TTC549 (cell line): ENCODE results near the gene OR2AE1.

ENCODE experiments used
- FAIRE-seq: peaks from 2 replicates; lab custom pipeline; 2012; peaks lifted over from hg19 to GRCh38; lab: Jason Lieb, UNC

Gene OR2AE1

DNA sequence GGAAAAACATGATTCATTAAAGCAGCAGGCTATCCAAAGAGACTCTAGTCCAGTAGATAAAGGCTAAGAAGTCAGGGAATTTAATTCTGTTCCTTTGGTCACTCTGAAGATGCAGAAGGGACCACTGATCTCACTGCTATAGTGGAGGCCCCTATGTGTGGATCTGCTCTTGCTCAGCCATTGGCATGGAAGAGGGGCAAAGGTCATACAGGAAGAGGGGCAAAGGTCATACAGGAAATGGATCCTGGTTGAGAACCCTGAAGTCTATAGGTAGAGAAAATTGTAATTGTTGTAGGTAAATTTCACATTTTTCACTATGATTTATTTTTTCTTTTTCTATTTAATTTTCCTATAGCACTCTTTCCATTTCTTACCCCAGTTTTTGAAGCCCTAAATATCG, 21.6 kb downstream of the OR2AE1 start:
- FAIRE-seq: no peak

DNA sequence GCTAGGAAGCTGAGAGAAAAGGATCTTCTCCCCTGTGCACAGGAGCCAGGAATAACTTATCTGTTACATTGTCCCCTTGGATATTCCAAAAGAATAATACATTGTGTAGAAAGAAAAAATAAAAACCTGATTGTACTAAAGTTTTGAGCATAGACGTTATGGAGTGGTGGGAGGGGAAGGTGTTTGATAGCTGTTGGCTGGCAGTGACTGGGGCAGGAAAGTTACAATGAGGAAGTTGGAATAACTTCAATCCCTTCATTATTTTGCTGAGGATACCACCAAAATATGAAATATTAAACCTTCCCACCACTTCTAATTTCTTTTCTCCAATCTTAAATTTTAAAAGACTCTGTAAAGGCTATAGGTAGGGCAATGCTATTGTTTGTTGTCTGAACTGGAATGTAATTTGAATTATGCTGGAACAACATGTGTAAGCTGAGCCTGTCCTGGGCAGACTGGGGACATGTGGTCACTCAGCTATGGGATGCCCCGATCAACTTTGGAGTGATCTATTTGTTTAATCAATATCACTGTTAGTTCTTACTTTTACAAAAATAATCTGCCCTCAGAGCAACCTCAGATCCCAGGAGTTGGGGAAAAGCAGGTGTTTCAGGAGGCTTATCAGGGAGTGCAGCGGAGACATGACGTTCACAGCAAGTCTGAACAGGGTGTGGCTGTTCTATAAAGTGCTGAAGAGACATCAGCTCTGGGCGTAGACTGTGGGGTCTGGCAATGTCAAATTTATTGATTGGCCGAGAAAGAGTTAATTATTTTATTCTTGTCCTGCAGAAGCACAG, 28.2 kb downstream of the OR2AE1 start:
- no peak for FAIRE-seq

DNA sequence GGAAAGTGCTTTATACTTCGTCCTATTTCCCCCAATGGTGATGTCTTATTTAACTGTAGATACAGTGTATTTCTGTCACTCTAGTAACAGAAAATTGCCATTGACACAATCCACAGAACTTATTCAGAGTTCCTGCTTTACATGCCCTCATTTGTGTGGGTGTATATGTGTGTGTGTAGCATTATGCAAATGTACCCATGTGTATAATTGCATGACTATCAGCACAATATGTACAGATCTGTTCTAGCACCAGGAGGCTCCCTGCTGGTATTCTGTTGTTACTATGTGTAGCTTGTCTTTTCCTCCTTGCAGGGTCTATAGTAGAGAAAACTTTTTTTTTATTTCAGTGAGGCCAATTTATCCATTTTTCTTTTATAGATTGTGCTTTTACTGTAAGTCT, 32.5 kb downstream of the OR2AE1 start:
- FAIRE-seq: no peak

DNA sequence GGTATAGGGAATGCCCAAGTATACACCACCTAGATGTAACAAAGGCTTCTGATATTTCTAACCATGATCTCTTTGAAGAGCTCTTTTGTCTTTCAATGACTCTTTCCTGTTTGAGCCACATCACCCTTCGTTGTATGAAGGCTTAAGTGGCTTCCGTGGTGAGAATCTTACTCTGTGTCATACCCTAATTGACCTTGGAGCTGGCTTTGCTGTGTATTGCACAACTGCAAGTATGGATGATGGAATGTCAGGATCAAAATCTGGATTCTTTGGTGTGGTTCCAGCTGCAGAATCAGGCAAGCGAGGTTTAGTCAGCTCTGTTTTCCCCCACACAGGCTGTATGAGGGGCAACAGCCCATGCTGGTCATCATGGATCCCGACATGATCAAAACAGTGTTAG, 33.0 kb downstream of the OR2AE1 start:
- no peak for FAIRE-seq

DNA sequence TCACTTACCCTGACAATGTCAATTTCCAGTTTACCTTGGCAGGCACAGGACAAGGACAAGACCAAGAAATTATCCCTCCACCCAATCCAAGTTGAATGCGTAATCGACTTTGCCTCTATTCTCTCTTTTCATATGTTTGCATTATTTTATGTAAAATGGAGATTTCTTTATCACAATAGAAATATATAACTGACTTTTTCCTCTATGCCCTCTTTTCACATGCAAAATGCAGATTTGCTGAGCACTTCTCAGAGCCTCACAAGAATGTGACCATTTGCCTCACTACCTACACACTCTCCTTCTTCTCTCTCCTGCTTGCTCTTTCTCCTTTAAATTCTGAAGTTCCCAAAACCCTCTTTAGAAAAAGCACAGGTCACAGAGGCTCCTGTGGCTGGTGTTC, 33.9 kb downstream of the OR2AE1 start:
- FAIRE-seq: no peak

DNA sequence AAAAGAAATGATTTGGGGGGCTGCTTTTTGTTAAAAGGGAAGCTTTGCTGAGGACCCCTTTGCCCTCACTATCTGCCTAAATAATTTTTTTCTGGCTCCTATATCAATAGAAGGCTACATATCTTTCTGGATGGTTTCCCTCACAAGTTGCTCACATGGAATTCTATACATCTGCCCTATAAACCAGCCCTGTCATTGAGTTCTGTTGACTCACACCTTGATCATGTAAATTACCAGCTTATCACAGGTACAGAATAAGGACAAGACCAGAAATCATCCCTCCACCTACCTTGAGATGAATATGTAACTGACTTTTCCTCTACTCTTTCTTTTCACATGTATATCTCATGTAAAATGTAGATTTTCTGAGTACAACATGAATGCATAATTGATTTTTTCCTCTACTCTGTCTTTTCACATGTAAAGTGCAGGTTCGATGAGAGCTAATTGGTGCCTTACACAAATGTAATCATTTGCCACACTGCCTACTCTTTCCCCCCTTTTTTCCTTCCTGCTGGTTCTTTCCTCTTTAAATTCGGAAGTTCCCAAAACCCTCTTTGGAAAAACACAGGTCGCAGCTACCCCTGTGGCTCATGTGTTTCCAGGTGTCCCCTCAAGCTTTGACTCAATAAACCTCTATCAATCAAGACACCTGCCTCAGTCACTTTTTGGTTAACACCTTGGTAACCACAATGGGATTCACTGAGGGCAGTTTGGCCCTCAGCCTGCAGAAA, 36.5 kb downstream of the OR2AE1 start:
- no peak for FAIRE-seq

DNA sequence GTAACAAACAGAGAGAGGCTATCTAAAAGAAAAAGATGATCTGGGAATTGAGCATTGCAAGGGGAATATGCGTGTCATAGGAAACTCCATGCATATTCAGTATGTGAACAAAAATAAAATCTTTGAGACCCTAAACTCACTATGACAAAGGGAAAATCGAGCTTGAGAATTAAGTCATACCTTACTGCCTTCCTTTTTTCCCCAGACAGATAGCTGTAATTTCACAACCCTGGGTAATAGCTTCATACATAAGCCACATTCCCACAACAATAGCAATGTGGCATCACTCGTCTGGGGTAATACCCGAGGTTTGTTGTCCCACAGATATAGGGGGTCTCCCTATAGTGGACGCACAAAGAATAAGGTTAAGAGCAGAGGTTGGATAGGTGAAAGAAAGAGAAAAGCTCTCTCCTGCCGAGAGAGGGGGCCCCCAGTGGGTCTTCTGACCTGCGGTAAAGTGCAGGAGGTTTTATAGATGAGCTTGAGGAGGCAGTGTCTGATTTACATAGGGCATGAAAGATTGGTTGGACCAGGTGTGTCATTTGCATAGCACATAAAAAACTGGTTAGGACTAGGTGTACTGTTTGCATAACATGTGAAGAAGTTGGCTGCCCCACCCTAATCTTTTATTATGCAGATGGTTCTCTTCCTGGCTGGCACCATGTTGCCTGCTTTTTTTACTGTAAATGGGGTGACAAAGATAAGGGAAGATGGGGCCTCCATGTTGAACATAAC, 37.4 kb downstream of the OR2AE1 start:
- no peak for FAIRE-seq

DNA sequence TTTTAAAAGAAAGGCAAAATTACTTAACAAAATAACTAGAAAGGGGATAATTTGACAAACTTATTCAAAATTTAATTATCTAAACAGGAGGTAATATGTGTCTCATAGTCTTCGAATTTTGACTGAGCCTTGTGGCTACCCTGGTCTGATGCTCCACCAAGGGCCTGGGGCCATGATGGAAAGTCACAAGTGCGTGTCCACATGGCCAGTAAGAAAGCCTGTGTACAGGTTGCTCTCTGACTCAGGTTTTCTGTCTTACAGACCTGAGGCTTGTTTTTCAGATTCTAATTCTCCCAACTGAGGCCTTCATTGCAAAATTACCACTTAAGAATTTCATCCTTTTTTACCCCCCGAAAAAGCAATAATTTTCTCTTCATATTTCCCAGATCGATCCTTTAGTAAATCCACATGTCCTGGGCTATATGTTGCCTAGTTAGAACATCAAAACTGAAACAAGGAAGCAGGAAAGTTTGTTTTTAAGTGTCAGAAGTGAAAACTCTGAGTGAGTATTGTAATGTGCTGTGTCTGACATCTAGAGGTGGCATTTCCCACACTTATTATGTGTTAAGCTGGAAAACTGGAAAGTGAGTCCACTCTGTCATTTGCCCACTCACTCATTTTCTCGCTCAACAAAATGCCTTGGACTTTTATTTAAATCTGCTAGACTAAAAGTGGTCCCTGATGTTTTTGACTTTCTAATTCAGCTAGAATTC, 39.0 kb downstream of the OR2AE1 start:
- FAIRE-seq: no peak

DNA sequence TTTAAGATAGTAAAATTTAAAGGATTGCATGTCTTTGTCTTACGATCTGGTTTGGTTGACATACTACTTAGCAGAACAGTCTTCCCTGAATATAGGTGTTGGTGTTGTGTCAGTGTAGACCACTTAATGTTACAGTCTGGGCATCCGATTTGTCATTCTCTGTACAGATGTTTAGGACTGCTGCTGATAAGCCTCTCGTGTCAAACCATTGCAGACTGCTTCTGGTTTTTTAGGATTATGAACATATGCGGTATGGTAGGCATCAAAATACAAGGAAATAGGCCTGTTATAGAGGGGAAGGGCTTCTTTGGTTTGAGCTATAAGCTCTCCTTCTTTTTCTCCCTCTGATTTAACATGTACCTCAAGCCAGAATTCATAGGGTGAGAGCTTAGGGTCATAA, 41.6 kb downstream of the OR2AE1 start:
- FAIRE-seq: no peak

DNA sequence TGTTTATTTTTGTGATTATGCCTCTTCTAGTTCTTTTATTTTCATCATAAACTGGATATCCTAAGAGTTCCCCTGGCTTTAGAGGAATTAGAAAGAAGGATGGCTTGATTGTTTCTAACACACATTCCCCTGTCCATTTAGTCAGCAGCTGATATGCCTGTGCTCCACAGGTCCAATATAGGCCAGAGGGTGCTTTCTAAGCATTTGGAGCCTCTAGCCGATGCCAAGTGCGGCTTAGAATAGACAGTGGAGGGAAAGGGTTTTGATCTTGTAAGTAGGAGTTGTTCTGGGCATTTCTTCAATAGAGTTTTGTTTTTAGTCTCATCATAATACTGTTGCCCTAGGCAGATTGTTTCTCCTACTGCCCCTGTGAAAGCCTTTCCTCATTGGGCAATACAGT, 42.5 kb downstream of the OR2AE1 start:
- no peak for FAIRE-seq

DNA sequence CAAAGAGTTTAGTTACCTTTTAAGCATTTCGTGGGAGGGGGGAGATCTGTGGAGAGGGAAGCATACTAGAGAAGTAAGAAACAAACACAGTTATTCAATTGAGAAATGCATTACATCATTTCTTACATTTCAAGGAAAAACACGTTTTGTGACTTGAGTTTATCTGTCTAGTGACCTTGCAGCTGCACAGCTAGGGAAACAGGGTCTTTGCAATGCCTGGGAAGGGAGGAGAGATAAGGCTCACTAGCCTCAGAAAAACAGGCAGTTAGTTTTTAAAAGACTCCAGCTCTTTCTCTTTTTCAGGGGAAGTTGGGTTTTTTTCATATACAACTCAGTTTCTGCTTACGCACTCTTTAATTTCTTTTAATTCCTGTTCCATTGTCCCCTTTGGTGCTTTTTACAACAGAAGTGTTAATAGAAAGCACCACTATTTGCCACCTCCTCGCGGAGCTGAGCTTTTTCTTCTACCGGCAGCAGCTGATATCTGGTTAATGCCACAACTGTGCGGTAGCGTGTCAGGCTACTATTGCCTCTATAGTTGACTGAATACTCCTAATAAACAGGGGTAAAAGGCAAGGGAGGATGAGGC, 43.5 kb downstream of the OR2AE1 start:
- no peak for FAIRE-seq

DNA sequence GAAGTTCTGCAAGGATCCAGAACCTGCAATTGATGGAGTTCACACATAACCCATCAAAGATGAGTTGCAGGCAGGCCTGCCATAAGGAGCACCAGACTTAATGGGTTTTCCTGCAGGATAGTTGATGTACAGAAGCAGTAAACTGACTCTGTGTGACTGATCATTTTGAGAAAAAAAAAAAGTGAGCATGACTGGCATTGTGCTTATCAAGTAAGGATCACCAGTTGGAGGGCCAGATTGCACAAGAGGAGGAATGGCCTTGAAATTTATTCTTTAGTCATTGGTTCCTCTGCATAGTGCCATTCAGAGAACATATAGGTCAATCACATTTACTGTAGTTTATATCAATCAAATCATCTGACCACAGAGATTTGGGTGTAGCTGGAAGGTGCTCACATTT, 45.2 kb downstream of the OR2AE1 start:
- no peak for FAIRE-seq

DNA sequence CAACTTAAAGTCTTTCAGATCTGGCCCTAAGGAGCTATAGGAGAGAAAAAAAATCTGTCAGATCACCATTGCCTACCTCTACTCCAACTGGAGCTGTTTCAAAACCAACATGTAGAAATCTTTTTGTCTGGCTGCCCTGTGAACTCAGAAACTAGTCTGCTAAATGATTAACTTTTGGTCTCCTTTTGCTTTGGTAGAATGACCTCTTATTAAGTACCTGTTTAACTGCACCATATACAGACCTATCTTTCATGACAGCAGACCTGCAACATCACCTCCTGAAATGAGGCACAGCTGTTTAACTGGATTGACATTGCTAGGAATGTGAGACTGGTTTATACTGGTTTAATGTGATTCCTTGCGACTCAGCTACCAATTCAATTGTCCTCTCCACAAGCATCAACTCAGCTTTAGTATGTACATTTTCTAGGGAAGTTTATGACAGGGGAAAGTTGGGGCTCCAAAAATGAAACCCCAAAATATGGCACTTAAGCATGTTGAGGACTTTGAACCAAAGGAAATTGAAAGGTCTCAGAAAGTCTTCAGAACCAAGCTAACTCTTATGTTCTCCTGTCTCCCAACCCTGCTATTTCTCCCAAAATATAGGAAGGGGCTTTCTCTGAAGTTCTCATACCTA, 47.2 kb downstream of the OR2AE1 start:
- FAIRE-seq: no peak

DNA sequence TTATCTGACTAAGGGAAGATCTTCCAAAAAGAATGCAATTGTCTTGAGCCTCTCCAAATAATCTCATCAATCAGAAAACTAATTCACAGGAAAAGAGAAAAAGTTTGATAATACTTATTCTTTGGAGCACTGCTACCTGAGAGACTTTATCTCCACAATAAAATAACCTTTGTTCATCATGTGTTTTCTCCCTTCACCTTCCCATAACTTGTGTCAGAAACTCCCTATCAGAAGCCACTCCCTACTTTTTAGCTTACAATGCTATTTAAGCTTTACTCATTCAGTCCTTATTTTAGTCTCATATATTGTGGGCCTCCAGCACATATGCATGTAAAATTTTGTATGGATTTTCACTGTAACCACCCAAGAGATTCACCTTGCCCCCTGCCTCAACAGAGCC, 48.0 kb downstream of the OR2AE1 start:
- FAIRE-seq: no peak

DNA sequence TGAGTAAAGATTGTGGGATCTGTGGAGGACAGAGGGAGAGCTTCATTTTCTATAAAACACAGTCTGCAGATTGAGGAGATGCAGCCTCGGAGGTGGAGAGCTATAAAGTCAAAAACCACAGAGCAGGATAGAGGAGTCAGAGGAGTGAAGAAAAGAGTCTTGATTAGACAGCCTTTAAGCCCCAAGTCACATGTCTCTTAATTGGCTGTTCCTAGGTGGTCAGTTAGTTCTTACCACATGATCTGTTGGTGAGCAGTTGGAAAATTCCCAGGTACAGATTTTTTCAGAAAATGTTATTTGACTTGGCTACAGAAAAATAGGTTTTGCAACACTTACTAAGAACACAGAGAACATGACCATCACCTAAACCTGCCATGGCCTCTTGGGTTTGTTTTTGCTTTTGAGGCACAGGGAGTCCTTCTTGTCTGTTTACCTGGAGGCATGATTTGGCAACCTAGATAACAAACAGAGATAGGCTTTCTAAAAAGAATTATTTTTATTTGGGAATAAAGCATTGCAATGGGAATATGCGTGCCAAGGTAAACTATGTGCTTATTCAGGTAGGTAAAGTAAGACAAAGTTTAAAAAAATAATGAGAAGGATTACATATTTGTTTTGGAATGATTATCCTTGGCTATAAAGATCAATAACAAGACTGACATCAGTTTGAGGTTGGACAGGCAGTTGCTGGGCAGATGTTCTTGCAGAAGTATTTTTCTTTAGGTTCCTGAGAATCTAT, 49.6 kb downstream of the OR2AE1 start:
- FAIRE-seq: no peak
